GM21528 (cell line): ENCODE data around the gene CD79B.
"Not testable (repeated sequence)": the region's sequence is repeated elsewhere in the genome, so short reads cannot be mapped to it uniquely, and the experiment has no call there.

Source experiments
- ATAC-seq: cut with Tn5 transposase; IDR thresholded peaks from one replicate; pipeline ENCODE4 v1.9.1; 2021; ENCODE audit warnings: mild to moderate bottlenecking, moderate library complexity; ENCODE audit not compliant: unreplicated experiment, low FRiP score

Gene CD79B

DNA sequence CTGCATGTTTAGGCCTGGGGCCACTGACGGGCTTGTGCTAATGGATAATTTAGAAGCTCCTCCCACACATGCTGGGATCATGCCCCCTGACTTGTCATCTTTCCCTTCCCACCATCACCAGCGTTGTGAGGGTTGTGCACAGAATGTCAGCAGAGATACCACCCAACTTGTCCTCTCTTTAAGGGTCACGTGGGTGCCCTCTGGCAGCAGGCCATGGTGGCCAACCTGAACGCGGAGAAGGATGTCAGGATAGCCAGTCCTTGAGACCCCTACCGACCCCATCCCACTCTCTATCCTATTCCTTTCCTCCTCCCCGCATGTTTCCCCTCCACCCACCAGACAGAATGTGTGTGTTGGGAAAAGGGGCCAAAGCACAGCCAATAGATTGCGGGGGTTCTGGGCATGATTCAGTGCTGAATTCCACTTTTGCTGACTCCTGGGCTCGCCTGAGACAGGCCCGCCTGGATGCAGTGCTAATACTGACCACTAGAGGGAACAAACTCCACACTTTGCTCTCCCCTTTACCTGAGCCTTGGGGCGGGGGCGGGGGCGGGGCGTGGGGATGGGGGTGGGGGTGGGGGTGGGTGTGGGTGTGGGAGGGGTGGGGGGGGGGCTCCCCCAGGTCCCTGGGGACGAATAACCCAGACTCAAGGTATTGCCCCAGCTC is 50.1 kb downstream of the CD79B start, which contains the start of gene GH2:
Gene GH2 (minus strand): TSS at position 10 of the 667 bp plus-strand sequence. CDS start 143 bp downstream, outside the sequence.
- ATAC-seq, result no peak

- not testable (repeated sequence) for ATAC-seq
Measured at GRCh38 chr17:63881337-63881736, 50.8 kb downstream of the CD79B start.

DNA sequence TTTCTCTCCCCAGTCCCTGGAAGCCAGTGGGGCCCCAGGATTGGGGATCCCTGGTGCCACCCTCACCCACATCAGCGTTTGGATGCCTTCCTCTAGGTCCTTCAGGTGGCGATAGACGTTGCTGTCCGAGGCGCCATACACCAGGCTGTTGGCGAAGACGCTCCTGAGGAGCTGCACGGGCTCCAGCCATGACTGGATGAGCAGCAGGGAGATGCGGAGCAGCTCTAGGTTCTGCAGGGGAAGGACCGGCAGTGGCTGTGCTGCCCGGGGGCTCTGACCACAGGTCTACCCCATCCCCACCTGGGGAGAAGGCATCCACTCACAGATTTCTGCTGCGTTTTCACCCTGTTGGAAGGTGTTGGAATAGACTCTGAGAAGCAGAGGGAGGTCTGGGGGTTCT is 51.4 kb downstream of the CD79B start:
- ATAC-seq, result no peak
